Spleen (tissue), 11 donors: ENCODE results near the gene ARFGAP1. TPM values are rescaled to one million over a fixed set of nuclear protein-coding genes. Genes with fewer than 3 reads are reported as not detected.

ENCODE experiments used
- DNase-seq: peaks from one replicate; pipeline ENCODE4 v3.0.0-alpha.2; 2020
- H3K27ac ChIP-seq, 8 donors: fragments of 200-600 bp; sonication (generic) in 7 of 8; 1 replicate in 4 of 8; 2 replicates in 4 of 8; pipeline versions ENCODE4 v1.5.0 to v1.8.0; 2016 to 2021; ENCODE audit warnings: inconsistent platforms in 4 of 8, mild to moderate bottlenecking in 4 of 8, moderate library complexity in 1 of 8
- H3K27me3 ChIP-seq, 7 donors: fragments of 200-600 bp; sonication (generic) in 6 of 7; replicated peaks in 1 of 7; 1 replicate in 4 of 7; 2 replicates in 3 of 7; pipeline versions ENCODE4 v1.5.0 to v1.8.0; 2016 to 2021; ENCODE audit warnings: inconsistent platforms in 3 of 7, mild to moderate bottlenecking in 1 of 7
- H3K36me3 ChIP-seq, 6 donors: fragments of 200-600 bp; sonication (generic) in 5 of 6; 1 replicate in 4 of 6; 2 replicates in 2 of 6; pipeline versions ENCODE4 v1.5.0 to v1.8.0; 2016 to 2021; ENCODE audit warnings: inconsistent platforms in 2 of 6
- H3K4me1 ChIP-seq, 6 donors: fragments of 200-600 bp; sonication (generic) in 5 of 6; 1 replicate in 3 of 6; 2 replicates in 3 of 6; pipeline versions ENCODE4 v1.5.0 to v1.8.0; 2016 to 2021; ENCODE audit warnings: inconsistent platforms in 3 of 6
- H3K4me3 ChIP-seq, 8 donors: fragments of 200-600 bp; sonication (generic) in 7 of 8; 1 replicate in 4 of 8; 2 replicates in 4 of 8; pipeline versions ENCODE4 v1.5.0 to v1.8.0; 2016 to 2021; ENCODE audit warnings: inconsistent platforms in 4 of 8, mild to moderate bottlenecking in 4 of 8, moderate library complexity in 2 of 8
- H3K9me3 ChIP-seq, 8 donors: fragments of 200-600 bp; sonication (generic) in 7 of 8; 1 replicate in 4 of 8; 2 replicates in 4 of 8; pipeline versions ENCODE4 v1.5.0 to v1.8.0; 2016 to 2021; ENCODE audit warnings: inconsistent platforms in 4 of 8
- CTCF ChIP-seq, 11 experiments: fragments of 200-600 bp in 7 of 11; fragments of 450-650 bp in 4 of 11; sonication (generic) in 4 of 11; IDR thresholded peaks in 8 of 11; conservative IDR thresholded peaks in 3 of 11; 1 replicate in 7 of 11; 2 replicates in 4 of 11; pipeline versions ENCODE4 v1.4.0 to v1.8.0; 2016 to 2021; ENCODE audit warnings: antibody characterized with exemption in 11 of 11, inconsistent platforms in 4 of 11, mild to moderate bottlenecking in 1 of 11
- POLR2A ChIP-seq, 3 donors: fragments of 450-650 bp; IDR thresholded peaks; one replicate each; pipeline ENCODE4 v1.5.1; 2017; ENCODE audit warnings: antibody characterized with exemption in 3 of 3, mild to moderate bottlenecking in 1 of 3
- POLR2AphosphoS5 ChIP-seq, 3 donors: sonication (generic); formaldehyde crosslinking; IDR thresholded peaks; one replicate each; pipeline ENCODE4 v1.5.1; 2017; ENCODE audit warnings: antibody characterized with exemption in 3 of 3
- WGBS, 5 donors: extraction: QIAGEN DNeasy Blood & Tissue Kit in 3 of 5; methylation state at CpG; one replicate each; pipeline versions ENCODE4 v1.1.5 to v1.1.7; 2013 to 2018; 5-methylcytosine and 5-hydroxymethylcytosine counted together
- intact Hi-C: fragments of 100-400 bp; cut with DNase I; formaldehyde crosslinking; loops from one replicate; pipeline ENCODE4 v1.15.0; 2023; ENCODE audit warnings: low total_unique reads
- polyA plus RNA-seq, 3 donors: library from polyadenylated mRNA; stranded (reverse); fragments of 200-250 nt; gene quantifications; one replicate each; pipeline ENCODE4 v1.2.1, GENCODE V29; 2013
- total RNA-seq, 7 donors: library from RNA; depleted of rRNA in 3 of 7; stranded (reverse); fragments of >200 nt in 3 of 7; fragmentation: NEBNext Ultra II Directional in 4 of 7; extraction: Animal tissue kit (Norgen Biotek cat#: 25700) in 4 of 7; gene quantifications; one replicate each; pipeline versions ENCODE4 v1.1.0 to v1.2.1, GENCODE V29; 2016 to 2021
- donor health status: healthy with polysubstance abuse.
- donor health status: DM: no; HTN: no; CAD: no; lungs with moderate emphysema.
- donor health status: DM: no; HTN: no; CAD: no.
- donor health status: Bipolar disorder and iron deficiency.
- donor health status: healthy.
- donor health status: DM: no; HTN: no; CAD: no.
- donor health status: DM: yes; HTN: yes; CAD: no.

The ARFGAP1 gene
- total and polyA plus RNA-seq, 10 donors: 44.4 to 165 (median 96.1) TPM

- DNase-seq: no peak
- Histone ChIP-seq H3K36me3 (no peaks in the 10 kb centered on the region), H3K4me1 (peaks cover 0 to 44% (median 9%) of the 10 kb centered on the region in 6 donors), H3K4me3 (no peak overlapping the region), H3K9me3 (no peaks in the 10 kb centered on the region), H3K27ac (no peak overlapping the region), H3K27me3 (peaks cover 0 to 60% (median 7%) of the 10 kb centered on the region in 7 donors)
- 61 to 76% (median 73%) methylated on average over 6 to 10 of the region's 10 CpGs for WGBS, 5 donors
- intact Hi-C loops: no loop called here
- TF ChIP-seq POLR2A (IDR thresholded peaks at IDR 0.05) (no peak), POLR2AphosphoS5 (IDR thresholded peaks at IDR 0.05) (no peak), CTCF (IDR thresholded peaks at IDR 0.05 in 8 of 11, conservative IDR thresholded peaks at IDR 0.05 in 3 of 11) (no peak)
Measured at GRCh38 chr20:63320616-63321147, 48.1 kb downstream of the ARFGAP1 start.

GRCh38 chr20:63321148-63321831 lies 48.7 kb downstream of the ARFGAP1 start:
- peaks cover 0 to 44% (median 13%) of the 10 kb centered on the region in 6 donors for H3K4me1 ChIP-seq
- peak; percentile 72 for DNase-seq
- 49 to 63% (median 57%) methylated on average over 10 to 20 of the region's 20 CpGs for WGBS, 5 donors
- intact Hi-C loops: no loop called here
- TF ChIP-seq POLR2A (IDR thresholded peaks at IDR 0.05) (no peak), POLR2AphosphoS5 (IDR thresholded peaks at IDR 0.05) (peak in 1 of 3 donors; percentile 19)
- no peak overlapping the region for H3K4me3 ChIP-seq
- peaks cover 0 to 54% (median 7%) of the 10 kb centered on the region in 7 donors for H3K27me3 ChIP-seq
- no peaks in the 10 kb centered on the region for H3K36me3 ChIP-seq
- H3K9me3 ChIP-seq: peaks cover 0 to 2% (median under 1%) of the 10 kb centered on the region in 8 donors
- H3K27ac ChIP-seq: no peak overlapping the region

- Histone ChIP-seq H3K9me3 (peaks cover 0 to 12% (median 10%) of the 10 kb centered on the region in 8 donors), H3K36me3 (no peaks in the 10 kb centered on the region), H3K27me3 (peaks cover 0 to 50% (median 7%) of the 10 kb centered on the region in 7 donors), H3K27ac (no peak overlapping the region), H3K4me3 (no peak overlapping the region), H3K4me1 (peaks cover 0 to 46% (median 13%) of the 10 kb centered on the region in 6 donors)
- 69 to 91% (median 77%) methylated on average over 29 to 34 of the region's 34 CpGs for WGBS, 5 donors
- intact Hi-C loops: no loop called here
- TF ChIP-seq POLR2A (IDR thresholded peaks at IDR 0.05): no peak
- no peak for TF ChIP-seq CTCF (IDR thresholded peaks at IDR 0.05 in 8 of 11, conservative IDR thresholded peaks at IDR 0.05 in 3 of 11)
- TF ChIP-seq POLR2AphosphoS5 (IDR thresholded peaks at IDR 0.05): no peak
- peak; percentile 65 for DNase-seq
Measured at GRCh38 chr20:63322146-63322932, 49.7 kb downstream of the ARFGAP1 start.

GRCh38 chr20:63322933-63323273 lies 50.3 kb downstream of the ARFGAP1 start:
- Histone ChIP-seq H3K36me3 (no peaks in the 10 kb centered on the region), H3K4me1 (peaks cover 0 to 50% (median 12%) of the 10 kb centered on the region in 6 donors), H3K9me3 (peaks cover 0 to 15% (median 10%) of the 10 kb centered on the region in 8 donors), H3K27ac (no peak overlapping the region), H3K27me3 (peaks cover 0 to 50% (median 7%) of the 10 kb centered on the region in 7 donors), H3K4me3 (no peak overlapping the region)
- intact Hi-C loops: no loop called here
- no peak for DNase-seq
- 39 to 62% (median 60%) methylated on average over 14 to 15 of the region's 15 CpGs for WGBS, 5 donors
- TF ChIP-seq POLR2AphosphoS5 (IDR thresholded peaks at IDR 0.05) (no peak), POLR2A (IDR thresholded peaks at IDR 0.05) (no peak), CTCF (IDR thresholded peaks at IDR 0.05 in 8 of 11, conservative IDR thresholded peaks at IDR 0.05 in 3 of 11) (no peak)
